IMR-90 (cell line): Measurements from ENCODE around the gene TMEM204.

ENCODE experiments used
- TF ChIP-seq, protein P1 (sequence below): conservative IDR thresholded peaks from 2 replicates; pipeline ENCODE4 v1.5.1; 2012; ENCODE audit warnings: mild to moderate bottlenecking, low read depth, low read length, improper control_type of control experiment
- TF ChIP-seq, protein P2 (sequence below): fragments of 150-350 bp; IDR thresholded peaks from 2 replicates; pipeline ENCODE4 v1.6.1; 2017; ENCODE audit warnings: mild to moderate bottlenecking, antibody characterized with exemption, low read length, low read depth

DNA sequence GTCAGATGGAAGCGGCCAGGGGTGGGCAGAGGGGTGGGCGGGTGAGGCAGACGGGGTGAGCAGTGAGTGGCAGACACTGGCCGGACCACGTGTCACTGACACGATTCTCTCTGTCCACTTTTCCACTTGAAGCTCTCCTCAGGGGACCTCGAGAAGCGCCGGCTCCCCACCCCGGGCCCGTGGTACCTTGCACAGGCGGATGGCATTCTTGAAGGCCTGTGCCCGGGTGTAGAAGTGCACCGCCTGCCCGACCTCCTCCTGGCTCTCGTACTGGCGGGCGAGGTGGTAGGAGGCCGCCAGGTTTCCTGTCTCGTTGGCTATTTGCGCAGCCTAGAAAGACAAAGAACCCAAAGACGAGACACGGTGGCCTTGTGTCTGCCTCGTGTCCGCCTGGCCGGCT lies 9.1 kb upstream of the TMEM204 start:
- TF ChIP-seq, protein P1, sequence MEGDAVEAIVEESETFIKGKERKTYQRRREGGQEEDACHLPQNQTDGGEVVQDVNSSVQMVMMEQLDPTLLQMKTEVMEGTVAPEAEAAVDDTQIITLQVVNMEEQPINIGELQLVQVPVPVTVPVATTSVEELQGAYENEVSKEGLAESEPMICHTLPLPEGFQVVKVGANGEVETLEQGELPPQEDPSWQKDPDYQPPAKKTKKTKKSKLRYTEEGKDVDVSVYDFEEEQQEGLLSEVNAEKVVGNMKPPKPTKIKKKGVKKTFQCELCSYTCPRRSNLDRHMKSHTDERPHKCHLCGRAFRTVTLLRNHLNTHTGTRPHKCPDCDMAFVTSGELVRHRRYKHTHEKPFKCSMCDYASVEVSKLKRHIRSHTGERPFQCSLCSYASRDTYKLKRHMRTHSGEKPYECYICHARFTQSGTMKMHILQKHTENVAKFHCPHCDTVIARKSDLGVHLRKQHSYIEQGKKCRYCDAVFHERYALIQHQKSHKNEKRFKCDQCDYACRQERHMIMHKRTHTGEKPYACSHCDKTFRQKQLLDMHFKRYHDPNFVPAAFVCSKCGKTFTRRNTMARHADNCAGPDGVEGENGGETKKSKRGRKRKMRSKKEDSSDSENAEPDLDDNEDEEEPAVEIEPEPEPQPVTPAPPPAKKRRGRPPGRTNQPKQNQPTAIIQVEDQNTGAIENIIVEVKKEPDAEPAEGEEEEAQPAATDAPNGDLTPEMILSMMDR = no peak
- TF ChIP-seq, protein P2, sequence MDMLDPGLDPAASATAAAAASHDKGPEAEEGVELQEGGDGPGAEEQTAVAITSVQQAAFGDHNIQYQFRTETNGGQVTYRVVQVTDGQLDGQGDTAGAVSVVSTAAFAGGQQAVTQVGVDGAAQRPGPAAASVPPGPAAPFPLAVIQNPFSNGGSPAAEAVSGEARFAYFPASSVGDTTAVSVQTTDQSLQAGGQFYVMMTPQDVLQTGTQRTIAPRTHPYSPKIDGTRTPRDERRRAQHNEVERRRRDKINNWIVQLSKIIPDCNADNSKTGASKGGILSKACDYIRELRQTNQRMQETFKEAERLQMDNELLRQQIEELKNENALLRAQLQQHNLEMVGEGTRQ = no peak
